GM23248 (cell line): ENCODE results near the gene PRUNE1. TPM values are rescaled to one million over a fixed set of nuclear protein-coding genes. Genes with fewer than 3 reads are reported as not detected.

Source experiments
- DNase-seq: peaks from one replicate; pipeline ENCODE4 v3.0.0-alpha.2; 2015
- H2AFZ ChIP-seq: fragments of 200-600 bp; sonication (generic); 2 replicates; pipeline ENCODE4 v1.6.1; 2016; ENCODE audit warnings: antibody characterized with exemption
- H3F3A ChIP-seq: fragments of 200-600 bp; sonication (generic); 2 replicates; pipeline ENCODE4 v1.6.1; 2016; ENCODE audit warnings: mild to moderate bottlenecking, antibody characterized with exemption, mixed run types; ENCODE audit not compliant: insufficient read depth
- H3K27ac ChIP-seq: fragments of 200-600 bp; sonication (generic); 2 replicates; pipeline ENCODE4 v1.5.1; 2016; ENCODE audit warnings: mild to moderate bottlenecking
- H3K27me3 ChIP-seq: fragments of 200-600 bp; sonication (generic); replicated peaks from 2 replicates; pipeline ENCODE4 v1.6.1; 2016; ENCODE audit warnings: mild to moderate bottlenecking; ENCODE audit not compliant: insufficient read depth
- H3K36me3 ChIP-seq: fragments of 200-600 bp; sonication (generic); 2 replicates; pipeline ENCODE4 v1.6.1; 2016; ENCODE audit warnings: low read depth, mild to moderate bottlenecking
- H3K4me1 ChIP-seq: fragments of 200-600 bp; sonication (generic); 2 replicates; pipeline ENCODE4 v1.6.1; 2016; ENCODE audit warnings: mild to moderate bottlenecking; ENCODE audit not compliant: insufficient read depth
- H3K4me2 ChIP-seq: fragments of 200-600 bp; sonication (generic); one replicate; pipeline ENCODE4 v1.6.1; 2016; ENCODE audit warnings: mild to moderate bottlenecking; ENCODE audit not compliant: unreplicated experiment
- H3K4me3 ChIP-seq: fragments of 200-600 bp; sonication (generic); 2 replicates; pipeline ENCODE4 v1.5.1; 2016; ENCODE audit warnings: mild to moderate bottlenecking
- H3K79me2 ChIP-seq: fragments of 200-600 bp; sonication (generic); 2 replicates; pipeline ENCODE4 v1.6.1; 2016; ENCODE audit warnings: mild to moderate bottlenecking; ENCODE audit not compliant: insufficient read depth
- H3K9ac ChIP-seq: fragments of 200-600 bp; sonication (generic); 2 replicates; pipeline ENCODE4 v1.6.1; 2016; ENCODE audit warnings: mild to moderate bottlenecking
- H3K9me2 ChIP-seq: fragments of 200-600 bp; sonication (generic); 2 replicates; pipeline ENCODE4 v1.6.1; 2016; ENCODE audit warnings: mixed run types, mild to moderate bottlenecking, moderate library complexity; ENCODE audit not compliant: insufficient read depth
- H3K9me3 ChIP-seq: fragments of 200-600 bp; sonication (generic); one replicate; pipeline ENCODE4 v1.6.1; 2017; ENCODE audit warnings: low read depth
- H4K20me1 ChIP-seq: fragments of 200-600 bp; sonication (generic); 2 replicates; pipeline ENCODE4 v1.6.0; 2016; ENCODE audit not compliant: insufficient read depth
- EZH2 ChIP-seq: fragments of 200-600 bp; sonication (generic); IDR thresholded peaks from 2 replicates; pipeline ENCODE4 v1.6.1; 2018; ENCODE audit warnings: antibody characterized with exemption, mild to moderate bottlenecking; ENCODE audit not compliant: insufficient read depth, poor library complexity, severe bottlenecking
- EZH2phosphoT487 ChIP-seq: fragments of 200-600 bp; sonication (generic); IDR thresholded peaks from 2 replicates; pipeline ENCODE4 v1.6.1; 2018; ENCODE audit warnings: antibody characterized with exemption, moderate library complexity, mild to moderate bottlenecking, low read depth; ENCODE audit not compliant: insufficient read depth
- WGBS, 2 experiments: methylation state at CpG; one replicate each; pipeline ENCODE4 v1.1.6; 2015 to 2017; ENCODE audit warnings: low lambda C conversion rate in 2 of 2, low coverage in 1 of 2; ENCODE audit errors: missing lambda C conversion rate in 2 of 2; 5-methylcytosine and 5-hydroxymethylcytosine counted together
- in situ Hi-C: fragments of 300-500 bp; cut with MboI; formaldehyde crosslinking; loops from 2 replicates; pipeline ENCODE4 v1.15.0; 2020
- polyA plus RNA-seq: library from polyadenylated mRNA; unstranded; fragments of >200 nt; fragmentation: Nextera tagmentation; extraction: Ambion mirVana; gene quantifications from 2 replicates; pipeline ENCODE4 v1.2.1, GENCODE V29; 2016
- total RNA-seq: library from RNA; depleted of rRNA; stranded (reverse); fragments of >200 nt; shearing (Covaris generic); gene quantifications from 2 replicates; pipeline ENCODE4 v1.2.3, GENCODE V29; 2014

Gene PRUNE1
- total and polyA plus RNA-seq, 2 experiments from 2014 or later = 9.0 to 10.5 TPM

DNA sequence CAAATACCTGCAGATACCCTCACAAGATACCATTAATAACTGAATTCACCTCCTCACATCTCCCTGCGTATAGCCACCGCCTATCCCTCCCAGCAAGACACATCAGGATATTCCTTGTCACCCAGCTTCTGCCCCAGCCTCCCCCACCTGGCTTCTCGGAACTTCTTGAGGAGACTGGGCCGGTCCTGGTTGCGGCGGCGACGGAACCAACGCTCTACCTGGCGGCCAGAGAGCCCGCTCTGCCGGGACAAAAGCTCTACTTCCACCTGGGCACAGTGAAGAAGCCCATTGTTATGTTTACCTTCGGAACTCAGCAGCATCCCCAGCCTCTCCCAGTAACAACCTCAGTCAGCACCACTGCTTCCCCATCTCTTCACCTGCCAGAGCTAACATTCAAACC lies 40.3 kb upstream of the PRUNE1 start:
- no peak overlapping the region for H3K9ac ChIP-seq
- H2AFZ ChIP-seq = no peak overlapping the region
- peaks cover 27% of the 10 kb centered on the region for H3K4me1 ChIP-seq
- no peak overlapping the region for H3K4me2 ChIP-seq
- in situ Hi-C loops = no loop called here
- no peak overlapping the region for H3K4me3 ChIP-seq
- no peaks in the 10 kb centered on the region for H3K9me2 ChIP-seq
- H3F3A ChIP-seq = peaks cover 42% of the 10 kb centered on the region
- TF ChIP-seq EZH2 (no peak), EZH2phosphoT487 (no peak)
- WGBS, 2 experiments = 93 to 94% methylated on average over 13 of the region's 13 CpGs
- no peaks in the 10 kb centered on the region for H3K9me3 ChIP-seq
- no peaks in the 10 kb centered on the region for H3K27me3 ChIP-seq
- H4K20me1 ChIP-seq = no peaks in the 10 kb centered on the region
- H3K36me3 ChIP-seq = peaks cover 42% of the 10 kb centered on the region
- no peak for DNase-seq
- H3K27ac ChIP-seq = no peak overlapping the region
- peaks cover 64% of the 10 kb centered on the region for H3K79me2 ChIP-seq

DNA sequence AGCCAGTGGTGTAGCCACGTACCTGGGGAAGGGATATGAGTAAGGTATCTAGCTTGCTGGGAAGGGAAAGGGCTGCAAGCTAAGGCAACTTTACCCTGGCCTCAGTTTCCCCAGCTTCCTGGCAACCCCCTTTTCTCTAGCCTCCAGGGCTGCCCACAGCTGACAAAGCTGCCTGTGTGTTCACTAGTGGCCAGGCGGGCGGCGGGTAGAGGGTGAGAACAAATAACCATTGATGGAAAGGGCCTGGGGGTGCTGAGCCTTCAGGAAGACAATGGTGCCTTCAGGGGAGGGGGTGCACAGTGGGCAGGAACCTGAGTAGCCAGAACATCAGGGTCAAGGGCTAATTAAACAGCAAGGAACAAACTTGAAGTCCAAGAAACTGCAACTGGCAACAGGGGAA lies 39.8 kb upstream of the PRUNE1 start:
- in situ Hi-C loops = no loop called here

DNA sequence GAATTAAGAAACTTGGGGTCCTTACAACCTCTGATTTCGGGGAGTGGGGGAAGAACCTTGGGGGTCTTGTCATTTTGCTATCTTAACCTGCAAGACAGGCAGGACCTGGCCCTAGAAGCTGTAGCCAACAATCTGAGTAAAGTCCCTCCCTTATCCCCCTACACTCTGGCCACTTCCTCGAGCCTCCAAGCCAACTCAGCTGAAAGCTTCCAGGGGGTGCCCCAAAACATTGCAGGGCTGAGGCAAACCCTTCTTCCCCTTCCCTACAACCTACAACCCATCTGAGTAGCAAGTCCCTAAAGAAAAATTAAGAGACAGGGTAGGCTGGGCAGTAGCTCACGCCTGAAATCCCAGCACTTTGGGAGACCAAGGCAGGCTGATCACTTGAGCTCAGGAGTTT lies 38.6 kb upstream of the PRUNE1 start:
- H3K79me2 ChIP-seq = peaks cover 76% of the 10 kb centered on the region
- no peak overlapping the region for H3K9ac ChIP-seq
- no peak overlapping the region for H3K4me2 ChIP-seq
- no peaks in the 10 kb centered on the region for H3K27me3 ChIP-seq
- in situ Hi-C loops = no loop called here
- H3K27ac ChIP-seq = no peak overlapping the region
- H3K9me2 ChIP-seq = no peaks in the 10 kb centered on the region
- no peaks in the 10 kb centered on the region for H4K20me1 ChIP-seq
- WGBS, 2 experiments = 76 to 83% methylated on average over 3 of the region's 3 CpGs
- H3K4me1 ChIP-seq = peaks cover 30% of the 10 kb centered on the region
- no peaks in the 10 kb centered on the region for H3K9me3 ChIP-seq
- no peak overlapping the region for H3K4me3 ChIP-seq
- DNase-seq = no peak
- no peak overlapping the region for H2AFZ ChIP-seq
- TF ChIP-seq EZH2phosphoT487 (no peak), EZH2 (no peak)
- H3K36me3 ChIP-seq = peaks cover 34% of the 10 kb centered on the region
- H3F3A ChIP-seq = peaks cover 30% of the 10 kb centered on the region; the same call in 1 of the 2 replicates

More for the DNA sequence above, 39.8 kb upstream of the PRUNE1 start:
- H3K4me3 ChIP-seq = no peak overlapping the region
- H3K79me2 ChIP-seq = peaks cover 70% of the 10 kb centered on the region
- no peak overlapping the region for H3K9ac ChIP-seq
- H2AFZ ChIP-seq = no peak overlapping the region
- H3K27ac ChIP-seq = no peak overlapping the region
- H3K9me3 ChIP-seq = no peaks in the 10 kb centered on the region
- WGBS, 2 experiments = 79 to 87% methylated on average over 4 of the region's 4 CpGs
- peaks cover 39% of the 10 kb centered on the region for H3K36me3 ChIP-seq
- DNase-seq = no peak
- peaks cover 40% of the 10 kb centered on the region for H3F3A ChIP-seq
- TF ChIP-seq EZH2phosphoT487 (no peak), EZH2 (no peak)
- no peaks in the 10 kb centered on the region for H3K27me3 ChIP-seq
- H3K9me2 ChIP-seq = no peaks in the 10 kb centered on the region
- no peaks in the 10 kb centered on the region for H4K20me1 ChIP-seq
- peaks cover 30% of the 10 kb centered on the region for H3K4me1 ChIP-seq
- no peak overlapping the region for H3K4me2 ChIP-seq

DNA sequence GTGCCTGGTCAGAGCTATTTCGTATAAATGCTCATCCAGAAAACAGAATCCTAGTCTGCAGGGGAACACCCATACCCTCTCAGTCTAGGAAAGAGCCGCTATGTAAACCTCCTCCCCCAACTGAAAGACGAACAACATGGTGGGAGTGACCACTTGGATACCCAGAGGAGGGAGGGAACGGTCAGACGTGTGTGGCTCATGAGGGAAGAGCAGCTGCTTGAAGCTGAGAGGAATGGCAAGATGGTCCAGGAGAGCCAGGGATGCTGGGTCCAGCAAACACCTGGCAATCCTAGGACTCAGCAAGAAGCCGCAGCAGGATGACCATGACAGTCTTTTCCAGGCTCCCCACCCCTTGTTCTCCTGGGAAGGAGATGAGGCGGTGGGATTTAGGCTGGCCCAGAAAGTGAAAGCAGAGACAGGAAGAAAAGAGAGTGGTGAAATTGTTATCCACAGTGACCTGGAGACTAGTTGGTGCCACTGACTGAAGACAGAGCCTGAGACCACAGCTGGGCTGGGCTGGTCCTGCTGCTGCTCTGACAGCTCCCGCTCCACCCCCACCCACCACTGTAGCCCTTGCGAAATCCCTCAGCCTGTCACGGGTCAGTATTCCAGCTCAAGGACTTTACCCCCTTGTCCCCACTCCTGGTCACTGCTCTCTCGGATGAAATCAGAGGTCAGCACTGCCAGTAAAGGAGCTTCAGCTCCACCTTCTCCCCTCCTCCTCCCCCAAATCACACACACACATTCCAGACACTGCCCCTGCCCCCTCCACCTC lies 37.3 kb upstream of the PRUNE1 start:
- Histone ChIP-seq H3K9me3 (no peaks in the 10 kb centered on the region), H3K79me2 (peaks cover 76% of the 10 kb centered on the region), H2AFZ (no peak overlapping the region), H3K9ac (peak overlapping the region; percentile 96), H3K4me2 (peak overlapping the region; percentile 97), H3K4me1 (peaks cover 30% of the 10 kb centered on the region), H3K27ac (peak overlapping the region; percentile 76), H3K4me3 (peak overlapping the region; percentile 99), H3K36me3 (peaks cover 20% of the 10 kb centered on the region), H3K27me3 (no peaks in the 10 kb centered on the region), H4K20me1 (no peaks in the 10 kb centered on the region), H3K9me2 (no peaks in the 10 kb centered on the region), H3F3A (peaks cover 27% of the 10 kb centered on the region; the same call in 1 of the 2 replicates)
- in situ Hi-C loops = no loop called here
- TF ChIP-seq EZH2 (no peak), EZH2phosphoT487 (no peak)
- DNase-seq = peak; percentile 77
- WGBS, 2 experiments = 34 to 56% methylated on average over 8 to 11 of the region's 11 CpGs
